GM20000 (cell line): ENCODE data around the gene FLNB.
"Not testable (repeated sequence)": the region's sequence is repeated elsewhere in the genome, so short reads cannot be mapped to it uniquely, and the experiment has no call there.

ENCODE experiments used
- DNase-seq: peaks from one replicate; pipeline ENCODE4 v3.0.0; 2012; ENCODE audit warnings: low spot score
- TF ChIP-seq, protein P1 (sequence below): IDR thresholded peaks from 2 replicates; pipeline ENCODE4 v1.5.1; 2012; ENCODE audit warnings: mild to moderate bottlenecking, control low read depth; ENCODE audit errors: extremely low read depth, missing control alignments

The FLNB gene

DNA sequence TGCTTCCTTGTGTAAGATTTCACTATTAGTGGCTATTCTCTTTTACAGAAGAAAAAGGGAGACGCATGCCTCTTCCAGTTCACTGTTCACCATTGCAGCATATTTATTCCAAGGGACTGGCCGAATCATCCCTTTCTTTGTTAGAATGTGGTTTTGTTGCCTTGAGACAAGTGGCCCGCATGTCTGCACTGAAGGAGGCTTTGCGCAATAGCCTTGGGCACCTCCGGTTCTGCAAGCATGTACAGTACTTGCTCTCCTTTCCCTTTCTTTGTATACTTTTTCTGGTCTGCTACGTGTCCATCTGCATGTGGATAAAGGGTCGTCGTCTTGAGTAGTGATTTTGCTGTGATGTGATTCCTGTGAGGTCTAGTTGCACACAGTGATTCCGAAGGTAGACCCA lies 43.0 kb downstream of the FLNB start:
- DNase-seq = no peak
- TF ChIP-seq, protein P1, sequence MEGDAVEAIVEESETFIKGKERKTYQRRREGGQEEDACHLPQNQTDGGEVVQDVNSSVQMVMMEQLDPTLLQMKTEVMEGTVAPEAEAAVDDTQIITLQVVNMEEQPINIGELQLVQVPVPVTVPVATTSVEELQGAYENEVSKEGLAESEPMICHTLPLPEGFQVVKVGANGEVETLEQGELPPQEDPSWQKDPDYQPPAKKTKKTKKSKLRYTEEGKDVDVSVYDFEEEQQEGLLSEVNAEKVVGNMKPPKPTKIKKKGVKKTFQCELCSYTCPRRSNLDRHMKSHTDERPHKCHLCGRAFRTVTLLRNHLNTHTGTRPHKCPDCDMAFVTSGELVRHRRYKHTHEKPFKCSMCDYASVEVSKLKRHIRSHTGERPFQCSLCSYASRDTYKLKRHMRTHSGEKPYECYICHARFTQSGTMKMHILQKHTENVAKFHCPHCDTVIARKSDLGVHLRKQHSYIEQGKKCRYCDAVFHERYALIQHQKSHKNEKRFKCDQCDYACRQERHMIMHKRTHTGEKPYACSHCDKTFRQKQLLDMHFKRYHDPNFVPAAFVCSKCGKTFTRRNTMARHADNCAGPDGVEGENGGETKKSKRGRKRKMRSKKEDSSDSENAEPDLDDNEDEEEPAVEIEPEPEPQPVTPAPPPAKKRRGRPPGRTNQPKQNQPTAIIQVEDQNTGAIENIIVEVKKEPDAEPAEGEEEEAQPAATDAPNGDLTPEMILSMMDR = no peak

DNA sequence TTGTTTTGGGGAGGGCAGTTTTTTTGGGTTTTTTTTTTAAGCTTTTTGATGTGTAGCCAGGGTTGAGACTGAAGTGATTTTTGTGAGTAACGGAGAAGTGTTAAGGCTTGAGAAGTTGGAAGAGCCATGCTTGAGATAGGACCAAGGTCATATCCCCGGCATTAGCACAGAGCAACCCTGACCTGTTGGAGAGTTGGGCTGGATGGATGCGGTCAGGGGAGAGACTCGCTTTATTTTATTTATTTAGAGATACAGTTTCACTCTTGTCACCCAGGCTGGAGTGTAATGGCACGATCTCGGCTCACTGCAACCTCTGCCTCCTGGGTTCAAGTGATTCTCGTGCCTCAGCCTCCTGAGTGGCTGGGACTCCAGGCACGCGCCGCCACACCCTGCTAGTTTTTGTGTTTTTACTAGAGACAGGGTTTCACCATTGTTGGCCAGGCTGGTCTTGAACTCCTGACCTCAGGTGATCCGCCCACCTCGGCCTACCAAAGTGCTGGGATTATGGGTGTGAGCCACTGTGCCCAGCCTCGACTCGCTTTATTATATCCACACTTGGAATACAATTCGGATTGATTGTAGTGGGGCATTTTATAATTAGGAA lies 43.5 kb downstream of the FLNB start:
- not testable (repeated sequence) for DNase-seq

DNA sequence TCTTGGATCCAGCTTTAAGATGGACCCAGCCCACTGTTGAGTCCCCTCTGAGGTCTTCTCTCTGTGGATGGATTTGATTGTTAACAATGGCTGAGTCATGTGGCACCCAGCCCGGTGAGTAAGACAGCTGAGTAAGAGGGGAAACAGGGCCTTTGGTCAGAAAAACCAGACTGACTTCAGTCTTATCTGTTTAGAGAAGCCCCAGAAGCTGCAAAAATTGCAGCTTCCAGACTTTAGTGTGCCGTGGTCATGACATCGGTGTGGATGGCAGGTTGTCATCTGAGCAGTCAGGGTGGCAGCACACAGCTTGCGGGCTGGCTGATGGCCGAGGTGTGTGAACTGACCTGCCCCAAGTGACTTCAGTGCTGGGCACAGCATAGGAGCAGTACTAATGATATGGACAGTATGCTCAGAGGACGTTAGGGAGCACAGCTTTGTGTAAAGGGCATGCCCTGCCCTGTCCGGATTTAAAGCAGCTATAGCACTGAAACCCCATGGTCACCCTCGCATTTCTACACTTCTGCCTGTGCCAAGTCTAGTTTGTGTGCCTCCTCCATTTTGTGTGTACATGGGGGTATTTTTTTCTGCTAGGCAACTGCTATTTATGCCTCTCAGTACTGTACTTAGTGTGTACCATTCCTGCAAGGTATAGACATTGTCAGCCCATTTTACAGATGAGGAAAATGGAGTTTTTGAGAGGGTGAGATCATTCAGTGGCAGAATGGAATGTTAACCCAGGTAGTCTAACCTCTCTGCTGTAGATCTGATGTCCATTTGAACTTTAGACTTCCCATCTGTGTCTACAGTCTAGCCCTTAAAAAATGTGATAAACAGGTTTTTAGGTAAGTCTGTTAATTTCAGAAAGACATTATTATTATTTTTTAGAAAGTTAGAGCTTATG lies 44.4 kb downstream of the FLNB start:
- DNase-seq = no peak
- TF ChIP-seq, protein P1 = no peak

DNA sequence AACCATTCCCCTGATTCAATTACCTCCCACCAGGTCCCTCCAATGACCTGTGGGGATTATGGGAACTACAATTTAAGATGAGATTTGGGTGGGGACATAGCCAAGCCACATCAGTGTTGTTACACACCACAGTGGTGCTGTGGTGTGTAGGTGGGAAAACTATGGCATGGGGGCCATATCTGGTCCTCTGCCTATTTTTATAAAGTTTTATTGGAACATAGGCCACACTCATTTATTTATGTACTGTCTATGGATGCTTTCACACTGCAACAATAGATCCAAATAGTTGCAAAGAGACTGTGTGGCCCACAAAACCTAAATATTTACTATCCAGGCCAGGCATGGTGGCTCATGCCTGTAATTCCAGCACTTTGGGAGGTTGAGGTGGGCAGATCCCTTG lies 46.4 kb downstream of the FLNB start:
- TF ChIP-seq, protein P1 = no peak
- no peak for DNase-seq

DNA sequence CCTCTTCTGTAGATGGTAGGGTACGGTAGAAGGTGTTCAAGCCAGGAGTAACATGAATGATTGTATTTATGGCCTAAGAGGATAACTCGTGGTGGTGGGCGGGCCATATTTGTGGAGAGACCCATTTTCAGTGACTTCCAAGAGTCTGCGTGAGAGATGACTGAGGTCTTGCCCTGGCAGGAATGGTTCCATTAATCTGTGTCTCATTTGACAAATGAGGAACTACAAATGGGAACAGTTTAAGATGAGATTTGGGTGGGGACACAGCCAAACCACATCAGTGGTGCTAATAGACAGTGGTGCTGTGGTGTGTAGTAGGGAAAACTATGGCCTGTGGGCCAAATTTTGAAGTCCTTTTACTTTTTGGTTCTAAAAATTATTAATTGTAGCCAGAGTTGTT lies 47.1 kb downstream of the FLNB start:
- TF ChIP-seq, protein P1 = no peak
- DNase-seq = no peak

DNA sequence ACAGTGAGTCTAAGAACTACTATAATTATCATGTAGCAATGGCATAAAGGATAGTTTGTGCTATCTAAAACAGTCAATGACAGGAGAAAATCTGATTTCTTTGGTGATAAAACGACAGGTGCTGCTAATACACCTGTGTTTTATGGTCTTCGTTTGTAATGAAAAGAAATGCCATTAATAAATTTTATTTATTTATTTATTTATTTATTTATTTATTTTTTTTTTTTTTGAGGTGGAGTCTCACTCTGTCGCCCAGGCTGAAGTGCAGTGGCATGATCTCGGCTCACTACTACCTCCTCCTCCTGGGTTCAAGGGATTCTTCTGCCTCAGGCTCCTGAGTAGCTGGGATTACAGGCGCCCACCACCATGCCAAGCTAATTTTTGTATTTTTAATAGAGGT lies 47.7 kb downstream of the FLNB start:
- not testable (repeated sequence) for DNase-seq

DNA sequence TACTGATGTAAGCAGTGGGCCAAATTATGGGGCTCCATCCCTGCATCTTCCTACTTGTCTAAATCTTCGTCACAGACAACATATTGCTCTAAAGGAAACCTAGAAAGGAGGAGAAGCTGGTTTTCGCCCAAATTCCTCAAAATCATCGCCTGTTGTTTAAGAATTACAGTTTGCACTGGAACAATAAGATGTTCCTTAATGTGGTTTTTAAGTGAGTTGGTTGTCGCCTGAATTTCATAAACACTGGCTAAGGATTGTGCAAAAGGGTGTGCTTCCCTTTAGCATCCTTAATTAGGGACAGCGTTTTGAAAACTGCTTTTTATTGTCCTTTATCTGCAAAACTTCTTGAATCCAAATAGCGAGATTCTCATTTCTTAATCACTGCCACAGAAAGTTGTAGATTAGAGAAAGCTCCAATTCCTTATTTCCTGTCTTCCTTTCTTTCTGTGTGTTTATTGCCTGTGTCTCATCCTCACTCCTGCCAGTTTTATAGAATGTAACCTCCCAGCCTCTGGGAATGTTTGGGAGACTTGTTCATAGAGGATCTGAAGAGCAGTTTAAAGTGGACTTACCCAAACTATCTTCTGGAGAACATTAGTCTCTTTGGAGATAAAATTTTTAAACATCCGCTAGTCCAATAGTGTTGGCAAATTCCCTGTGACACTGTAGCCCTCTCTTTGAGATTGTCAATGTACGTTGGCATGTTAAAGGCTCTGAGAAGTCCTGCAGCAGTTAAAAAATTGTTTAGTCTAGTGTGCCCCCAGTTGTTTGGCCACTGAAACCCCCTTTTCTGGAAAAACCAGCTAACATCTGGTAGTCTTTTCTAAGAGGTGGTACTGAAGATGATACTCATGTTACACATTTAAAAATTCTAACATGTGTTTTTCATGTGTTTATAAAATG lies 50.4 kb downstream of the FLNB start:
- DNase-seq = no peak

More for the DNA sequence above, 50.4 kb downstream of the FLNB start:
- TF ChIP-seq, protein P1 = no peak
